ENCODE results near the gene COL17A1. TPM values are rescaled to one million over a fixed set of nuclear protein-coding genes. Genes with fewer than 3 reads are reported as not detected.

COL17A1 gene
- total RNA-seq, 1 experiment from 2014 or later, result 514 TPM

DNA sequence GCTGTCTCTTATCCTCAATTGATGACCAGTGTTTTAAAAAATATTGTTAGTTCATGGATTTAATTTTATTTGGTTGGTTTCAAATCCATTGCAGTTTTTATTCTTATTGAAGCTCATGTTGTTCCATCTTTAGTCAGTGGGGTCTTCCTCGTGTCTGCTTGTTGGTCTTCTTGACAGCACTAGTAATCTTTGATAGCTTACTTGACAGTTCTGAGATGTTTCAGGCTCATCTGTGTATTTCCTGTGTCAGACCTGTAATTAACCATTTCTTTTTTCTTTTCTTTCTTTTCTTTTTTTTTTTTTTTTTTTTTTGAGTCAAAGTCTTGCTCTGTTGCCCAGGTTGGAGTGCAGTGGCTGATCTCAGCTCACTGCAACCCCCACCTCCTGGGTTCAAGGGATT is 90.5 kb downstream of the COL17A1 start:
- intact Hi-C loops (cut with micrococcal nuclease), result no loop called here
- no TSS peak for BruUV-seq (replicated peaks)
- no peak for DNase-seq (ENCODE audit: unreplicated experiment)
- POLR2A ChIA-PET, result no interaction called here
- H3K4me3 Mint-ChIP-seq (ENCODE audit: unreplicated experiment), result no peak overlapping the region
- peaks cover 70% of the 10 kb centered on the region for H3K36me3 Mint-ChIP-seq (ENCODE audit: insufficient read depth, unreplicated experiment)
- no peaks in the 10 kb centered on the region for H3K9me3 Mint-ChIP-seq (ENCODE audit: unreplicated experiment)
- peaks cover 4% of the 10 kb centered on the region for H3K4me1 Mint-ChIP-seq (ENCODE audit: insufficient read depth, unreplicated experiment)
- CTCF ChIA-PET, result interaction anchor here (0.7 kb wide), 1 partner anchor 54 kb away, joined by 3 read pairs; no protein-coding TSS in a partner anchor
- TF ChIP-seq, protein P1, sequence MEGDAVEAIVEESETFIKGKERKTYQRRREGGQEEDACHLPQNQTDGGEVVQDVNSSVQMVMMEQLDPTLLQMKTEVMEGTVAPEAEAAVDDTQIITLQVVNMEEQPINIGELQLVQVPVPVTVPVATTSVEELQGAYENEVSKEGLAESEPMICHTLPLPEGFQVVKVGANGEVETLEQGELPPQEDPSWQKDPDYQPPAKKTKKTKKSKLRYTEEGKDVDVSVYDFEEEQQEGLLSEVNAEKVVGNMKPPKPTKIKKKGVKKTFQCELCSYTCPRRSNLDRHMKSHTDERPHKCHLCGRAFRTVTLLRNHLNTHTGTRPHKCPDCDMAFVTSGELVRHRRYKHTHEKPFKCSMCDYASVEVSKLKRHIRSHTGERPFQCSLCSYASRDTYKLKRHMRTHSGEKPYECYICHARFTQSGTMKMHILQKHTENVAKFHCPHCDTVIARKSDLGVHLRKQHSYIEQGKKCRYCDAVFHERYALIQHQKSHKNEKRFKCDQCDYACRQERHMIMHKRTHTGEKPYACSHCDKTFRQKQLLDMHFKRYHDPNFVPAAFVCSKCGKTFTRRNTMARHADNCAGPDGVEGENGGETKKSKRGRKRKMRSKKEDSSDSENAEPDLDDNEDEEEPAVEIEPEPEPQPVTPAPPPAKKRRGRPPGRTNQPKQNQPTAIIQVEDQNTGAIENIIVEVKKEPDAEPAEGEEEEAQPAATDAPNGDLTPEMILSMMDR (IDR thresholded peaks at IDR 0.05; ENCODE audit: unreplicated experiment), result no peak
- H3K27me3 Mint-ChIP-seq (ENCODE audit: insufficient read depth, unreplicated experiment), result no peaks in the 10 kb centered on the region
- H3K27ac Mint-ChIP-seq (ENCODE audit: low read depth, unreplicated experiment), result no peak overlapping the region

DNA sequence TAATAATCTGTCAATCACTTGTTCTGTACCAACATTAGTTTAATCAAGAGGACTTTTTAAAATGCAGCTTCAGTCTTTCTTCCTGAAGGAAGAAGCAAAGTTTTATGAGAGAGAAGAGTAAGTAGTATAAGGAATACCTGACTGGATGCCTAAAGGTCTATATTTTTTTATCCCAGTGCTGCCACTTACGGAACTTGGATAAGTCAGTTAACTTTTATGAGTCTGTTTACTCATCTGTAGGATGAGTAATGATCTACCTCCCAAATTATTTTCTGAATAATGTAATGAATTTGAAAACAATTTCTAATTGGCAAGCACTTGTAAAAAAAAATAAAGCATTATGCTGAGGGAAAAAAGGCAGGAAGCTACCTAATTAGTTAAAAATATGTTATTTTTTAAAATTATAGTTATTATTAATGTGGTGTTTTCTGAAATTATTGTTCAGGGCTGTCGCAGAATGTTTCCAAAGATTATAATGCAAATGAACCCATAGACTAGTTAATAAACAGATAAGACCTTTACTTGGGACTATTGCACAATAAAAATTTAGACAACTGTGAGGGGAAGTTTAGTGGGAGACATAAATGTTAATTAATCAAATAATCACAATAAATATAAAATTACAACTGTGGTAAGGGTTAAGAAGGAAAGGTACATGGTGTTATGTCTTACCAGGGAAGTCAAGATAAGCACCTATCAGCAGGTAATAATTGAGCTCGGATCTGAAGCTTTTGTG is 94.1 kb downstream of the COL17A1 start:
- no peak overlapping the region for H3K4me3 Mint-ChIP-seq (ENCODE audit: unreplicated experiment)
- H3K36me3 Mint-ChIP-seq (ENCODE audit: insufficient read depth, unreplicated experiment), result peaks cover 44% of the 10 kb centered on the region
- H3K4me1 Mint-ChIP-seq (ENCODE audit: insufficient read depth, unreplicated experiment), result peaks cover 17% of the 10 kb centered on the region
- intact Hi-C loops (cut with micrococcal nuclease), result no loop called here
- TF ChIP-seq, protein P1 (IDR thresholded peaks at IDR 0.05; ENCODE audit: unreplicated experiment), result no peak
- H3K9me3 Mint-ChIP-seq (ENCODE audit: unreplicated experiment), result no peaks in the 10 kb centered on the region
- ChIA-PET CTCF (interaction anchor here (0.6 to 1.2 kb wide), 6 partner anchors 13 to 130 kb away, joined by 3 to 6 read pairs (median 4); partner anchors contain the start of gene SFR1), POLR2A (interaction anchor here (0.6 to 2.1 kb wide), 12 partner anchors 13 to 163 kb away, joined by 3 to 11 read pairs (median 4); no protein-coding TSS in a partner anchor)
- peak; percentile 12 for DNase-seq (ENCODE audit: unreplicated experiment)
- peak overlapping the region; percentile 27 for H3K27ac Mint-ChIP-seq (ENCODE audit: low read depth, unreplicated experiment)
- H3K27me3 Mint-ChIP-seq (ENCODE audit: insufficient read depth, unreplicated experiment), result no peaks in the 10 kb centered on the region
- BruUV-seq (replicated peaks), result TSS peak; percentile 9

DNA sequence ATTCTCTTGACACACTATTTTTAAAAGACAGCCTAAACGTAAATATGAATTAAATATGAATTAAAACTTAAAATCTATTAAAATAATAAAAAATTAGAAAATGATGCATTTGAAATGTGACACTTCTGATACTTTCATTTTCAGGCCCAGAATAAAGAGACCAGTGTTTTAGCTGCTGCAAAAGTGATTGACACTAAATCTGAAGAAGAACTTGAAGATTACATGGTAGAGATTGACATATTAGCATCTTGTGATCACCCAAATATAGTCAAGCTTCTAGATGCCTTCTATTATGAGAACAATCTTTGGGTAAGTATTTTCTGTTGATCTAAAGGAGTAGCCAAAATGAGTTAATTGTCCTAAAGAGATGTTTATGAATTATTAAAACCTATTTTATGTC is 95.1 kb downstream of the COL17A1 start:
- Mint-ChIP-seq H3K27me3 (ENCODE audit: insufficient read depth, unreplicated experiment) (no peaks in the 10 kb centered on the region), H3K27ac (ENCODE audit: low read depth, unreplicated experiment) (no peak overlapping the region), H3K9me3 (ENCODE audit: unreplicated experiment) (no peaks in the 10 kb centered on the region), H3K4me1 (ENCODE audit: insufficient read depth, unreplicated experiment) (peaks cover 22% of the 10 kb centered on the region), H3K4me3 (ENCODE audit: unreplicated experiment) (no peak overlapping the region), H3K36me3 (ENCODE audit: insufficient read depth, unreplicated experiment) (peaks cover 34% of the 10 kb centered on the region)
- intact Hi-C loops (cut with micrococcal nuclease), result no loop called here
- BruUV-seq (replicated peaks), result no TSS peak
- ChIA-PET CTCF (interaction anchor here (1.2 kb wide), 1 partner anchor 106 kb away, joined by 4 read pairs; no protein-coding TSS in a partner anchor), POLR2A (interaction anchor here (0.7 to 2.1 kb wide), 10 partner anchors 14 to 131 kb away, joined by 3 to 11 read pairs (median 3); partner anchors contain the start of gene SFR1)
- TF ChIP-seq, protein P1 (IDR thresholded peaks at IDR 0.05; ENCODE audit: unreplicated experiment), result no peak
- DNase-seq (ENCODE audit: unreplicated experiment), result no peak

DNA sequence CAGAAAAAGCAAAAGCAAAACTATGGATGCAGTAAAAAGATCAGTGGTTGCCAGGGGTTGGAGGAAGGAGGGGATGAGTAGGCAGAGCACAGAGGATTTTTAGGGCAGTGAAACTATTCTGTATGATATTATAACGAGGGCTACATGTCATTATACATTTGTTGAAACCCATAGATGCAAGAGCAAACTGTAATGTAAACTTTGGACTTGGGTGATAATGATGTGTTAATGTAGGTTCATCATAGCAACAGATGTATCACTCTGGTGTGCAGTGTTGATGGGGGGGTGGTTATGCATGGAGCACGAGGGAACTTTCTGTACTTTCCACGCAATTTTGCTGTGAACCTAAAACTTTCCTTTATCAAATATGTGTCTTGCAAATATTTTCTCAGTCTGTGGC is 95.6 kb downstream of the COL17A1 start:
- no TSS peak for BruUV-seq (replicated peaks)
- intact Hi-C loops (cut with micrococcal nuclease), result no loop called here
- H3K4me1 Mint-ChIP-seq (ENCODE audit: insufficient read depth, unreplicated experiment), result peaks cover 22% of the 10 kb centered on the region
- ChIA-PET POLR2A (interaction anchor here (0.7 to 2.1 kb wide), 9 partner anchors 14 to 132 kb away, joined by 3 to 11 read pairs (median 3); partner anchors contain the start of gene SFR1), CTCF (interaction anchor here (1.2 kb wide), 1 partner anchor 105 kb away, joined by 4 read pairs; no protein-coding TSS in a partner anchor)
- no peaks in the 10 kb centered on the region for H3K9me3 Mint-ChIP-seq (ENCODE audit: unreplicated experiment)
- DNase-seq (ENCODE audit: unreplicated experiment), result no peak
- TF ChIP-seq, protein P1 (IDR thresholded peaks at IDR 0.05; ENCODE audit: unreplicated experiment), result no peak
- H3K27ac Mint-ChIP-seq (ENCODE audit: low read depth, unreplicated experiment), result peak overlapping the region; percentile 2
- peaks cover 30% of the 10 kb centered on the region for H3K36me3 Mint-ChIP-seq (ENCODE audit: insufficient read depth, unreplicated experiment)
- H3K27me3 Mint-ChIP-seq (ENCODE audit: insufficient read depth, unreplicated experiment), result no peaks in the 10 kb centered on the region
- H3K4me3 Mint-ChIP-seq (ENCODE audit: unreplicated experiment), result no peak overlapping the region
